ENCODE data around the gene TNFRSF13B. TPM values are rescaled to one million over a fixed set of nuclear protein-coding genes. Genes with fewer than 3 reads are reported as not detected.
A peak's percentile ranks its signal among the peaks of the same experiment; 100 is the strongest.

Gene TNFRSF13B
- total RNA-seq, 1 donor from 2014 or later = 342 TPM

DNA sequence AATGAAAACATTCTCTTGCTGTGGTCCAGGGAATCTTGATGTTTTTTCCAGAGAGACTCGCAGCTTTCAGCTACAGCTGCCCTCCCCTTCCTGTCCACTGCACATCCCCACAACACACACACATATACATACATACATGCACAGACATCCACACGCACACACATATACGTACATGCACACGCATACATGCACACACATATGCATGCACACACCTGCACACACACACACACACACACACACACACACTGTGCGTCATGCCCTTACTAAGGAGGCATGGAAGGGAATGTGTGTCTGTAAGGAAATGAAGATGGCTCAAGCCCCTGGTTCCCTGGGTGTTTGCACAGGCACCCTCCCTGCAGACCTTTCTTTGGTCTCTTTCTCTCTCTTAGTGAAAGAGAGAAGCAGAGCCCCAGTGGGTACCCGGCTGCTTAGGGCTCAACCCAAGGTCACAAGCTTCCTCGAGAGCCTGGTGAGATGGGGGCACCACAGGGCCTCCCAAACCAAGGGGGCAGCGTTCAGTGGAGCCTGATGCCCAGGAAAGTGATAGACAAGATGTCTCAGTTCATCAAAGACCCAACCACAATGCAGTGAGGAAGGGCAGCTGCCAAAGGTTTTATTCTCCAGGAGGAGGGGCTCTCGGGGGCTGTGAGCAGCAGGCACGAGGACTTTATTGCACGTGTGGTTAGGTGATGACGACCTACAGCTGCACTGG, 33.3 kb downstream of the TNFRSF13B start:
- CTCF ChIA-PET = no interaction called here
- TF ChIP-seq, protein P1, sequence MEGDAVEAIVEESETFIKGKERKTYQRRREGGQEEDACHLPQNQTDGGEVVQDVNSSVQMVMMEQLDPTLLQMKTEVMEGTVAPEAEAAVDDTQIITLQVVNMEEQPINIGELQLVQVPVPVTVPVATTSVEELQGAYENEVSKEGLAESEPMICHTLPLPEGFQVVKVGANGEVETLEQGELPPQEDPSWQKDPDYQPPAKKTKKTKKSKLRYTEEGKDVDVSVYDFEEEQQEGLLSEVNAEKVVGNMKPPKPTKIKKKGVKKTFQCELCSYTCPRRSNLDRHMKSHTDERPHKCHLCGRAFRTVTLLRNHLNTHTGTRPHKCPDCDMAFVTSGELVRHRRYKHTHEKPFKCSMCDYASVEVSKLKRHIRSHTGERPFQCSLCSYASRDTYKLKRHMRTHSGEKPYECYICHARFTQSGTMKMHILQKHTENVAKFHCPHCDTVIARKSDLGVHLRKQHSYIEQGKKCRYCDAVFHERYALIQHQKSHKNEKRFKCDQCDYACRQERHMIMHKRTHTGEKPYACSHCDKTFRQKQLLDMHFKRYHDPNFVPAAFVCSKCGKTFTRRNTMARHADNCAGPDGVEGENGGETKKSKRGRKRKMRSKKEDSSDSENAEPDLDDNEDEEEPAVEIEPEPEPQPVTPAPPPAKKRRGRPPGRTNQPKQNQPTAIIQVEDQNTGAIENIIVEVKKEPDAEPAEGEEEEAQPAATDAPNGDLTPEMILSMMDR (IDR thresholded peaks at IDR 0.05) = no peak
- Mint-ChIP-seq H3K9me3 (no peaks in the 10 kb centered on the region), H3K27me3 (no peaks in the 10 kb centered on the region), H3K36me3 (ENCODE audit: low read depth) (peaks cover 74% of the 10 kb centered on the region), H3K4me3 (no peak overlapping the region), H3K4me1 (peaks cover 28% of the 10 kb centered on the region), H3K27ac (peak overlapping the region; percentile 57)
- ATAC-seq (ENCODE audit: low read depth) (no peak), DNase-seq (no peak)
- intact Hi-C loops (cut with micrococcal nuclease) = no loop called here
- POLR2A ChIA-PET = interaction anchor here (1.0 kb wide), 1 partner anchor 31 kb away, joined by 3 read pairs; no protein-coding TSS in a partner anchor

GRCh38 chr17:16938031-16938430, 33.9 kb downstream of the TNFRSF13B start:
- Mint-ChIP-seq H3K36me3 (ENCODE audit: low read depth) (peaks cover 68% of the 10 kb centered on the region), H3K9me3 (no peaks in the 10 kb centered on the region), H3K4me3 (no peak overlapping the region), H3K27ac (no peak overlapping the region), H3K4me1 (peaks cover 22% of the 10 kb centered on the region), H3K27me3 (no peaks in the 10 kb centered on the region)
- TF ChIP-seq, protein P1 (IDR thresholded peaks at IDR 0.05) = no peak
- DNase-seq (no peak), ATAC-seq (ENCODE audit: low read depth) (no peak)
- CTCF ChIA-PET = no interaction called here
- intact Hi-C loops (cut with micrococcal nuclease) = no loop called here
- POLR2A ChIA-PET = interaction anchor here (1.0 kb wide), 1 partner anchor 32 kb away, joined by 3 read pairs; no protein-coding TSS in a partner anchor

DNA sequence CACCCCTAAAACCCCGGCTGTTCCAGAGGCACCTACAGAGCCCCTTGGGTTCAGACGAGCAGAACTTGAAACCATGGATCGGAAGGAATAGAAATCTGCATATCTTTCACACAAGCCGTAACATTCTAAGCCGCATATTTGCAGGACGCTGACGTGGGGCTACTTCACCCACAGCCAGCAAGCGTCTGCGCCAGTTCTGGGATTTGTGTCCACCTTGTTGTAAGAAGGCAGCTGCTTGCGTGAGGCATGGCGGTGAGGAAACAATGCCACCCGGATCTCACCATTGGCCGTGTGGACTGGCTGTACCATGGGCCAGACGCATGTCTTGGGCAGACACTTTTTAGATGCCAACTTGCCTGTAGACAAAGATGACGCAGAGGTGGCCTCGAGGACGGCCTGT, 34.5 kb downstream of the TNFRSF13B start:
- no peak overlapping the region for H3K27ac Mint-ChIP-seq
- H3K9me3 Mint-ChIP-seq = no peaks in the 10 kb centered on the region
- no peak for DNase-seq
- TF ChIP-seq, protein P1 (IDR thresholded peaks at IDR 0.05) = no peak
- H3K36me3 Mint-ChIP-seq (ENCODE audit: low read depth) = peaks cover 63% of the 10 kb centered on the region
- no peak for ATAC-seq (ENCODE audit: low read depth)
- POLR2A ChIA-PET = interaction anchor here (1.0 kb wide), 1 partner anchor 33 kb away, joined by 3 read pairs; no protein-coding TSS in a partner anchor
- H3K4me1 Mint-ChIP-seq = peaks cover 19% of the 10 kb centered on the region
- H3K4me3 Mint-ChIP-seq = no peak overlapping the region
- no peaks in the 10 kb centered on the region for H3K27me3 Mint-ChIP-seq
- CTCF ChIA-PET = no interaction called here
- intact Hi-C loops (cut with micrococcal nuclease) = no loop called here

DNA sequence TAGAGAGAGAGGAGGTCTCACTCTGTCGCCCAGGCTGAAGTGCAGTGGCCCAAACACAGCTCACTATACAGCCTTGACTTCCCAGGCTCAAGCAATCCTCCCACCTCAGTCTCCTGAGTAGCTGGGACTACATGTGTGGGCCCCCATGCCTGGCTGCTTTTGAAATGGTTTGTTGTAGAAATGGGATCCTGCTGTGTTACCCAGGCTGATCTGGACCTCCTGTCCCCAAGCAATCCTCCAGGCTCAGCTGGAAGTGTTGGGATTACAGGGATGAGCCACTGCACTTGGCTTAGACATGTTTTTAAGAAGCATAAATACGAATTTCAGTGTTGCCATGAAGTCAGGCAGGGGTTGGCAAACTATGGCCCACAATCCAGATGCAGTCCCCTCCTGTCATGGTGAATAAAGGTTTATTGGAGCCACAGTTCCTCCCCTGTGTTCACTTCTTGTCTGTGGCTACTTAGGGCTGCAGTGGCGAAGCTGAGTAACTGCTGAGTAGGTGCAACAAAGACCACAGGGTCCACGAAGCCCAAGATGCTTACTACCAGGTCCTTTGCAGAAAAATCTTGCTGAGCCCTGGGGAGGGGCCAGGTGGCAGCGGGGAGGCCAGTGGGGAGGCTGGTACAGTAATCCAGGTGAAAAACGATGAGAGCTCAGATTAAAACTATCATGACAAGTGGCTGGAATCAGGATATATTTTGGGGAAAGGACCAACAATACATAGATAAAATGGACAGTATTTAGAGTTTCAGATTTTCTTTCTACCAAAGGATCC, 35.2 kb downstream of the TNFRSF13B start:
- intact Hi-C loops (cut with micrococcal nuclease) = no loop called here
- Mint-ChIP-seq H3K27me3 (no peaks in the 10 kb centered on the region), H3K4me1 (peaks cover 16% of the 10 kb centered on the region), H3K27ac (peak overlapping the region; percentile 24), H3K4me3 (no peak overlapping the region), H3K9me3 (no peaks in the 10 kb centered on the region), H3K36me3 (ENCODE audit: low read depth) (peaks cover 61% of the 10 kb centered on the region)
- DNase-seq = no peak
- ChIA-PET POLR2A (interaction anchor here (1.3 kb wide), 1 partner anchor 30 kb away, joined by 4 read pairs; no protein-coding TSS in a partner anchor), CTCF (interaction anchor here (1.8 kb wide), 1 partner anchor 56 kb away, joined by 7 read pairs; no protein-coding TSS in a partner anchor)
- no peak for ATAC-seq (ENCODE audit: low read depth)
- TF ChIP-seq, protein P1 (IDR thresholded peaks at IDR 0.05) = no peak

GRCh38 chr17:16935786-16936185, 36.1 kb downstream of the TNFRSF13B start:
- Mint-ChIP-seq H3K27ac (peak overlapping the region; percentile 66), H3K36me3 (ENCODE audit: low read depth) (peaks cover 53% of the 10 kb centered on the region), H3K27me3 (no peaks in the 10 kb centered on the region), H3K4me3 (no peak overlapping the region), H3K9me3 (no peaks in the 10 kb centered on the region), H3K4me1 (peaks cover 16% of the 10 kb centered on the region)
- TF ChIP-seq, protein P1 (IDR thresholded peaks at IDR 0.05) = no peak
- ChIA-PET POLR2A (interaction anchor here (1.2 to 1.3 kb wide), 3 partner anchors 31 to 55 kb away, joined by 3 to 5 read pairs (median 4); no protein-coding TSS in a partner anchor), CTCF (interaction anchor here (1.8 kb wide), 1 partner anchor 57 kb away, joined by 7 read pairs; no protein-coding TSS in a partner anchor)
- DNase-seq = no peak
- intact Hi-C loops (cut with micrococcal nuclease) = no loop called here
- ATAC-seq (ENCODE audit: low read depth) = no peak
